ENCODE measurements around the gene SLC6A18. TPM values are rescaled to one million over a fixed set of nuclear protein-coding genes. Genes with fewer than 3 reads are reported as not detected.
"Not testable (repeated sequence)": the region's sequence is repeated elsewhere in the genome, so short reads cannot be mapped to it uniquely, and the experiment has no call there.

Gene SLC6A18
- polyA plus RNA-seq, 10 donors, result not detected

DNA sequence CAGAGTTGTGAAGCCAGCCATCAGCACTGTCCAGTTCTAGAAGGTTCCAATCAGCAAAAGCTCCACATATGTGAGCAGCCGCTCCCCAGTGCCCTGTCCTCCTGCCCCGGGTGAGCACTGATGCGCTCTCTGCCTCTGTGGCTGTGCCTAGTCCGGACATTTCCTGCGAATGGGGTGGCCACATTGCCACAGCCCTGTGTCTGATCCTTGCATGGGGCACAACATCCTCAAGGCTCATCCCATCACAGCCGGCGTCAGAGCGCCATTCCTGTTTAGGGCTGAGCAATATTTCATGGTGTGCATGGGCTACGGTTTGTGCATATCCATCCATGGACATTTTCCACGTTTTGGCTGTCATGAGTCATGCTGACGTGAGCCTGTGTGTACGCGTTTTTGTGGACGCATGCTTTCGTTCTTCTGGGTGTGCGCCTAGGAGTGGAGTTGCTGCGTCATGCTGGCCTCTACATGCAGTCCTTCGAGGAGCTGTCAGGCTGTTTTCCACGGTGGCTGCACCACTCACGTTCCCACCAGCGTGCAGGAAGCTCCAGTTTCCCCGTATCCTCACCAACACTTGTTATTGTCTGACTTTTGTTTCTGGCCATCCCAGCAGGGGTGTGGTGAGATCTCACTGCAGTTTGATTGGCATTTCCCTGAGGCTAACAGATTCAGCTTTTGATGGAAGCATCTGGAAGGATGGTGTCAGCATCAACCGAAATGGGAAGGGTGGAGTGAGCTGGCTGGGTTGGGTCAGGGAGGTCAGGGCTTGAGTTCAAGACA is 9.7 kb upstream of the SLC6A18 start:
- DNase-seq, result no peak

- no peak for DNase-seq
Measured at GRCh38 chr5:1216211-1216917, 8.8 kb upstream of the SLC6A18 start.

DNA sequence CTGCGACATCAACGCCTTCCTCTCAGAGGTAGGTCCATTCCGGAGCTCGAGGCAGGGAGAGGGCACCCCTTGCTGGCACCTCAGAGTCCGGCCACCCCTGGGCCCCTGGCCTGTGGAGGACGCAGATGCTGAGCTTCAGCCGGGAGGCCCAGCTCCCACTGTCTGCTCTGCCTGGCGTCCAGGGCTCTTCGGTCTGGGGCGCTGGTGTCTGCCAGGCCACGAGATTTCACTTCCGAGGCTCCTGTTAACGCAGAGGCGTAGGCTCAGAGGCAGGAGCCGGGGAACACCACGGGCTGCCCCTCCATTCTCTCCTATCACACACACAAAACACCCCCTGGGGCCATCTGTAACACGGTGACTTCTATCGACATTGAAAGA is 8.3 kb upstream of the SLC6A18 start:
- no peak for DNase-seq

DNA sequence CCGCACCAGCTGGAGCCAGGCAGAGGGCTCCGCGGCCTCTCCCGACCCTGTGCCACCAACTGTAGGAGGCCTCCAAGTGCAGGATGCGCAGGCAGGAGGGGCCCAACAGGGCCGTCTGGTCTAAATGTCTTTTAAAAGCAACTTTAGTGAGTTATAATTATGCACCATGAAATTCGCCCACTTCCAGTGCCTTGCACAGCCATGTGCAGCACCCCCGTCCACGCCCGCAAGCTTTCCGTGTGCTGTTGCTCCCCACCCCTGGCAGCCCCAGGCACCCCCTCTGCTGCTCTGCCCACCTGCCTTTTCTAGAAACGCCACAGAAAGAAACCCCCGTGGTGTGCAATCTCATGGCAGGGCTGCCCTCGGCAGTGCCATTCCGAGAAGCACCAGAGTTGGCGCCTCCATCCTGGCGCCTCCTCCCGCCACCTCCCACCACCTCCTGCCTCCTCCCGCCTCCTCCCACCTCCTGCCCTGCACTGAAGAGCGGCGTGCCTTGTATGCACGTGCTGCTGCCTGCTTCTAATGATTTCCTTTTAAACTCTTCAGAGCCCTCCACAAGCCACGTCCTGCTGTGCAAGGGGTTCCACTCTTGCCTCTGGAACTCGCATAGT is 7.5 kb upstream of the SLC6A18 start:
- DNase-seq, result no peak

- DNase-seq, result no peak
Measured at GRCh38 chr5:1218351-1219080, 6.7 kb upstream of the SLC6A18 start.

GRCh38 chr5:1219098-1219767 is 5.9 kb upstream of the SLC6A18 start:
- no peak for DNase-seq

- DNase-seq, result no peak
Measured at GRCh38 chr5:1219768-1220100, 5.4 kb upstream of the SLC6A18 start.

DNA sequence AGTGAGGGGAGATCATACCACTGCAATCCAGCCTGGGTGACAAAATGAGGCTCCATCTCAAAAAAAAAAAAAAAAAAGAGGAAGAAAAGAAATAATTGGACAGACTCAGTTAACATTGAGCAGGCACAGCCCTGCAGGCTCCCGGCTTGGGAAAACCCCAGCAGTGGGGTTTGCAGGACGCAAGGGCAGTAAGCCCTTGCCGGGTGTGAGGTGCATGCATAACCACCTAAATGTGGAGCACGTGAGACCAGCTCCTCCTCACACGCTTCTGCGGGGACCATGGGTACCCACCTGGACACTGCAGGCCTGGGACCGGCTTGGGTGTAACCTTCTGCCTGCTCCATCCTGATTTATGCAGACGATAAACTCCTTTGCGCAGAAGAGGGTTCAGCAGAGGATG is 4.8 kb upstream of the SLC6A18 start:
- no peak for DNase-seq

DNA sequence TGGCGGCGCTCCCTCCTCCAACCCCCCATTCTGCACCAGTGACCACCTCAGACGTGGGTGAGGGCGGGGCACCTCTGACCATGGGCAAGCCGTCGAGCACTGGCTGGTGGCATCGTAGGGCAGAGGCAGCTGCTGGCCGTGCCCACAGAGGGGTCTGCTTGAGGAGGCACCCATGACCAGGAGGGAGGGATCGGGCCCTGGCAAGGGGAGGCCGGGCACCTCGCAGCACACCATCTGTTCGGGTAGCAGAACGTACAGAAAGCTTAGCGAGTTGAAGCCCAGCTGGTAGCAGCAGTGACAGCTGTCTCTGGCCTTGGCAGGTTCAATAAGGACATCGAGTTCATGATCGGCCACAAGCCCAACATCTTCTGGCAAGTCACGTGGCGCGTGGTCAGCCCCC is 4.3 kb upstream of the SLC6A18 start:
- DNase-seq, result peak in 1 of 3 donors; percentile 10

DNA sequence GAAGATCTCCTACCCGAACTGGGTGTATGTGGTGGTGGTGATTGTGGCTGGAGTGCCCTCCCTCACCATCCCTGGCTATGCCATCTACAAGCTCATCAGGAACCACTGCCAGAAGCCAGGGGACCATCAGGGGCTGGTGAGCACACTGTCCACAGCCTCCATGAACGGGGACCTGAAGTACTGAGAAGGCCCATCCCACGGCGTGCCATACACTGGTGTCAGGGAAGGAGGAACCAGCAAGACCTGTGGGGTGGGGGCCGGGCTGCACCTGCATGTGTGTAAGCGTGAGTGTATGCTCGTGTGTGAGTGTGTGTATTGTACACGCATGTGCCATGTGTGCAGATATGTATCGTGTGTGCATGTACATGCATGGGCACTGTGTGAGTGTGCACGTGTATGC is 3.5 kb upstream of the SLC6A18 start:
- no peak for DNase-seq

DNA sequence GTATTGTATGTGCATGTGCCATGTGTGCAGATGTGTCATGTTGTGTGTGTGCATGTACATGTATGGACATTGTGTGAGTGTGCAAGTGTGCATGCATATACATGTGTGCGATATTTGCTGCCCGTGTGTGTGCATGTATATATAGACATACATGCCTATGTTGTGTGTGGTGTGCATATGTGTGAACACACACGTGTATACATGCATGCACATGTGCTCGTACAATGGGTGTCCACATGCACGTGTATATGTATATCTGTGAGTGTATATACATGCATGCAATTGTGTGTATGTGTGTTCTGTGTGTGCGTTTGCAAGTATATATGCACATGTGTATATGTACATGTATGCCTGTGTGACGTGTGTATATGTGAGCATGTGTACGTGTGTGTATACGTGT is 3.0 kb upstream of the SLC6A18 start:
- DNase-seq, result no peak

DNA sequence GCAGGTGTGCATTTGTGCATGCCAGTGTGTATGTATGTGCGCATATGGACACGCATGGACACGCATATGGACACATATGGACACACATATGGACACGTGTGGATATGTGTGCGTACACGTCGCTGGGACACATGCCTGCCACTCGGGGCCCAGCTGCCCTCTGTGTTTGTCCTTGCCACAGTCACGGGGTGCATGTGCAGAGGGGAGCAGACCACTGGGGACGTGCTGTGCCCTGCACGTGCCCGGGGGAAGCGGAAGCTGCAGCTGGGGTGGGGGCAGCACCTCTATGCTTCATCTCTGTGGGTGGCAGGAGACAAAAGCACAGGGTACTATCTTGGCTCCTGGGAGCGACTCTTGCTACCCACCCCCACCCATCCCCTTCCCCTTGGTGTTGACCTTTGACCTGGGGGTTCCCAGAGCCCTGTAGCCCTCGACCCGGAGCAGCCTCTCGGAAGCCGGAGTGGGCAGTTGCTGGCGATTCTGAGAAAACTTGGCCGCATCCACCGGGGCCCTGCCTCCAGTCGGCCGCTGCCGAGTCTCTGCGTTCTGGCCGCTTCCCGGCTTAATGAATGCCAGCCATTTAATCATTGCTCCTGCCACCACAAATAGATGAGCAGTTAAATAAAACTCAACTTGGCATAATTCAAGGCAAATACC is 2.4 kb upstream of the SLC6A18 start:
- DNase-seq, result no peak

DNA sequence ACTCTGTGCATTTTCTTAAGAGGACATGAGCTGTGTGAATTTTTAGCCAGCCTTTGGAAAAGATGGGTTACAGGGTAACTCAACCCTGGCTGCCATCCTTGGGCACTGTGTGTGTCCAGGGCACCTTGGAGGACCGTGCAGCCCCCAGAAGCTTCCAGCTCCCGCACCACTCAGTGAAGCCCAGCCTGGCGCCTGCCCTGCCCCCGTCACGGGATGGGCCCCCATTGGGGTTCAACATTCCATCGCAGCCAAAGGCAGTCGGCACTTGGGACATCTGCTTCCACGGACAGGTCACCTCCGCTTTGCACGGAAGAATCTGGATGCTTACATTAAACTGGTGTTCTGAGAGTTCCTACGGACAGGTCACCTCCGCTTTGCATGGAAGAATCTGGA is 1.9 kb upstream of the SLC6A18 start:
- DNase-seq, result no peak

DNA sequence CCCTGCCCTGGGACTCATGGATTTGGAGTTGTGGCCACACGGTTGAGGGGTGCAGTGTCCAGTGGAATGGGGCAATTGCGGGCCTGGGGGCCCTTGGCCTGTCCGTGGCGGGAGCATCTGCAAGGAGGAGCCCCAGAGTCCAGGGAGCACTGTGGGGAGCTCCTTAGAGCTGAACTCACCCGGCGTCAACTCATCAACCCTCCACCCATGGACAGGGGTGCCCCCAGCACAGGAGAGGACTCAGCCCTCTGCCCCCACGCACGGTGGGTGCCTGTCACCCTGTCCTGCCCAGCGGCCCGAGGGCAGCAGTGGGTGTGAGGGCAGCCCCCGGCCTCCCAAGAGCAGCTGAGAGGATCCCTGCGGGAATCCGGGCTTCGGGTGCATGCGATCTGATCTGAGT is 550 bp upstream of the SLC6A18 start:
- DNase-seq, result no peak

- DNase-seq, result no peak
Measured at GRCh38 chr5:1226231-1226630, 1.1 kb downstream of the SLC6A18 start.

DNA sequence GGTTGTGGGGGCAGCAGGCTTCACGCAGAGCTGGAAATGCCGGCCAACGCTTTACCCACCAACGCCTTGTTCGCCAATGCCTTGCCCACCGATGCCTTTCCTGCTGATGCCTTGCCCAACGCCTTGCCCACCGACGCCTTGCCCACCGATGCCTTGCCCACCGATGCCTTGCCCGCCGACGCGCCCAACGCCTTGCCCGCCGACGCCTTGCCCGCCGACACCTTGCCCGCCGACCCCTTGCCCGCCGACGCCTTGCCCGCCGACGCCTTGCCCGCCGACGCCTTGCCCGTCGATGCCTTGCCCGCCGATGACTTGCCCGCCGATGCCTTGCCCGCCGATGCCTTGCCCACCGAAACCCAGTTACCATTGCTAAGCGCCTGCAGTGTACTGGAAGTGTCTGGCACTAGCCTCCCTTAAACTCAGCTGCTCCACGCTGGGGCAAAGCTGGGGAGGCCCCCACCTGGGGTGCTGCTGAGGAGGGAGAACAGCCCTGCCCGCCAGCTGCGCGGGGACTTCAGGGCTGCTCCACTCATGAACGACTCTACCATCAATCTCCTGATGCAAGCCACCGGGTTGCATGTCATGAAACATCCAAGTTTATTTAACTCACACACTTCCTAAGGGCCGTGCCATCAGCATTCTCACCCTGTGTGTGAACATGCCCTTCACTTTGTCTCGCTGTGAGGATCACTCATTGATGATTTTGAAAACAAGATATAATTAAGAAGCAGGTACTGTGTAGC is 1.8 kb downstream of the SLC6A18 start:
- DNase-seq, result no peak

DNA sequence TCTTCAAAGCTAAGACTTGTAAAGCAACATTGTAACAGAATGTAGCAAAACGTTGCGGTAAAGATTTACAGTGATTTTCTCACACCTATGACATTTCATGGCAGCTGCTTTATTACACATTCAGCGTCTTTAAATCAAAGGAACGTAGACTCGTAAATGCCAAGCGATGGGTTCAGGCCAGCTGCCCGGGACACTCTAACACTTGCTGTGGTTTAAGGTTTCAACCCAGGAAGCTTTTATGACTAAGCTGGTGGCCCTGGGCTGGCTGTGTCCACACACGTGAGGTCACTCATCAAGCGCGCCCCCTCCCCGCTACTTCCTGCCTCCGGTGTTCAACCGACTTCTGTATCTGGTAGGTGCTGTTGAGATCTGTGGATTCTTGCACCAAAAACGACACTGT is 2.5 kb downstream of the SLC6A18 start:
- peak; percentile 23 to 50 (median 36) for DNase-seq

- no peak for DNase-seq
Measured at GRCh38 chr5:1228120-1228519, 2.9 kb downstream of the SLC6A18 start.

GRCh38 chr5:1229023-1229422 is 3.8 kb downstream of the SLC6A18 start:
- DNase-seq, result not testable (repeated sequence)

GRCh38 chr5:1229822-1230221 is 4.6 kb downstream of the SLC6A18 start:
- no peak for DNase-seq

DNA sequence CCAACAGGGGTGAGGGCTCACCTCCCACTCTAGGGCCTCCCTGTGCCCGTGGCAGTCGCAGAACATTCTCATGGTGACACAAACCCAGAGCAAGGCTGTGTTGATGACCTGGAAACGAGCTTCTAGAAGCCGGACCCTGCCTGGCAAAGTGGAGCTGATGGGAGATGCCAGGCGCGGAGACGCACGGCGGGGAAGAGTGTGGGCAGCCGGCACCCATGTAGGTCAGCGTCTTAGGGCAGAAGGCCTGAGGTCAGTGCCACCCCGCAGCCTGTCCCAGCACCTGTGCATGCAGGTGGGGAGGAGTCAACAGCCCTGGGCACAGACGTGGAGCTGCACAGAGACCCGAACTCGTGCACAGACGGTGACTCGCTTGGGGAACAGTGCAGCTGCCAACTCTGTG is 5.4 kb downstream of the SLC6A18 start:
- no peak for DNase-seq

Data from muscle of back (tissue), 11 donors.